Gastroesophageal sphincter (tissue), 4 donors: ENCODE data around the gene MAPK8. TPM values are rescaled to one million over a fixed set of nuclear protein-coding genes. Genes with fewer than 3 reads are reported as not detected.

Source experiments
- ATAC-seq: fragments of 150-250 bp; one replicate; pipeline ENCODE4 v1.9.1; 2016; ENCODE audit warnings: mild to moderate bottlenecking, moderate library complexity
- H3K27ac ChIP-seq, 4 donors: fragments of 200-600 bp; sonication (generic) in 3 of 4; 1 replicate in 3 of 4; 2 replicates in 1 of 4; pipeline ENCODE4 v1.5.1; 2016 to 2019
- H3K27me3 ChIP-seq: fragments of 200-600 bp; sonication (generic); one replicate; pipeline ENCODE4 v1.5.1; 2019
- H3K36me3 ChIP-seq, 2 donors: fragments of 200-600 bp; sonication (generic); one replicate each; pipeline ENCODE4 v1.5.1; 2019; ENCODE audit warnings: control low read depth in 1 of 2
- H3K4me1 ChIP-seq, 3 donors: fragments of 200-600 bp; sonication (generic); 1 replicate in 2 of 3; 2 replicates in 1 of 3; pipeline ENCODE4 v1.5.1; 2016 to 2019; ENCODE audit warnings: control low read depth in 2 of 3
- H3K4me3 ChIP-seq, 2 donors: fragments of 200-600 bp; sonication (generic); one replicate each; pipeline ENCODE4 v1.5.1; 2019; ENCODE audit warnings: mild to moderate bottlenecking in 1 of 2, moderate library complexity in 1 of 2
- H3K9me3 ChIP-seq, 3 donors: fragments of 200-600 bp; sonication (generic); one replicate each; pipeline ENCODE4 v1.5.1; 2017 to 2019; ENCODE audit warnings: control low read depth in 2 of 3
- CTCF ChIP-seq, 4 experiments: fragments of 200-600 bp in 2 of 4; fragments of 450-650 bp in 2 of 4; sonication (generic) in 1 of 4; IDR thresholded peaks; one replicate each; pipeline ENCODE4 v1.5.1; 2017 to 2019; ENCODE audit warnings: antibody characterized with exemption in 4 of 4, mild to moderate bottlenecking in 2 of 4, moderate library complexity in 2 of 4
- EP300 ChIP-seq: sonication (generic); formaldehyde crosslinking; IDR thresholded peaks from one replicate; pipeline ENCODE4 v1.6.1; 2017; ENCODE audit warnings: antibody characterized with exemption, mild to moderate bottlenecking
- POLR2A ChIP-seq, 2 donors: fragments of 450-650 bp; IDR thresholded peaks; one replicate each; pipeline ENCODE4 v1.6.1; 2017; ENCODE audit warnings: antibody characterized with exemption in 2 of 2, mild to moderate bottlenecking in 2 of 2, moderate library complexity in 1 of 2
- POLR2AphosphoS5 ChIP-seq: sonication (generic); formaldehyde crosslinking; IDR thresholded peaks from one replicate; pipeline ENCODE4 v1.6.1; 2017; ENCODE audit warnings: antibody characterized with exemption
- WGBS, 2 donors: methylation state at CpG; one replicate each; pipeline ENCODE4 v1.1.5; 2018; ENCODE audit warnings: low coverage in 1 of 2; 5-methylcytosine and 5-hydroxymethylcytosine counted together
- total RNA-seq, 4 donors: library from RNA; depleted of rRNA; stranded (reverse); fragments of >200 nt; gene quantifications; one replicate each; pipeline ENCODE4 v1.1.0, GENCODE V29; 2016

Gene MAPK8
- total RNA-seq, 4 donors from 2014 or later = 35.6 to 63.7 (median 40.7) TPM

GRCh38 chr10:48331436-48331835 lies 25.0 kb downstream of the MAPK8 start:
- no peak overlapping the region for H3K4me3 ChIP-seq
- ATAC-seq = no peak
- no peak for TF ChIP-seq CTCF (IDR thresholded peaks at IDR 0.05)
- TF ChIP-seq POLR2A (IDR thresholded peaks at IDR 0.05) = no peak
- TF ChIP-seq POLR2AphosphoS5 = no peak
- TF ChIP-seq EP300 = no peak
- H3K27me3 ChIP-seq = no peaks in the 10 kb centered on the region
- peaks cover 0 to 9% of the 10 kb centered on the region in 2 donors for H3K36me3 ChIP-seq
- H3K27ac ChIP-seq = no peak overlapping the region
- peaks cover 0 to 4% (median 0%) of the 10 kb centered on the region in 3 donors for H3K4me1 ChIP-seq
- no CpG with 5 or more reads among the region's 1 CpG for WGBS, 2 donors
- peaks cover 0 to 8% (median 0%) of the 10 kb centered on the region in 3 donors for H3K9me3 ChIP-seq

- 94% methylated on average over 4 of the region's 5 CpGs for WGBS, 2 donors
- H3K27ac ChIP-seq = no peak overlapping the region
- peaks cover 0 to 9% of the 10 kb centered on the region in 2 donors for H3K36me3 ChIP-seq
- peaks cover 0 to 4% (median 0%) of the 10 kb centered on the region in 3 donors for H3K4me1 ChIP-seq
- H3K9me3 ChIP-seq = peaks cover 0 to 8% (median 0%) of the 10 kb centered on the region in 3 donors
- no peaks in the 10 kb centered on the region for H3K27me3 ChIP-seq
- TF ChIP-seq CTCF (IDR thresholded peaks at IDR 0.05) (no peak), POLR2AphosphoS5 (no peak), POLR2A (IDR thresholded peaks at IDR 0.05) (no peak), EP300 (no peak)
- no peak overlapping the region for H3K4me3 ChIP-seq
- ATAC-seq = no peak
Observed at GRCh38 chr10:48332166-48332870, 25.8 kb downstream of the MAPK8 start.

GRCh38 chr10:48332871-48333216 lies 26.4 kb downstream of the MAPK8 start:
- no peak overlapping the region for H3K4me3 ChIP-seq
- H3K4me1 ChIP-seq = peaks cover 0 to 4% (median 0%) of the 10 kb centered on the region in 3 donors
- TF ChIP-seq POLR2AphosphoS5 (no peak), POLR2A (IDR thresholded peaks at IDR 0.05) (no peak), EP300 (no peak), CTCF (IDR thresholded peaks at IDR 0.05) (no peak)
- peaks cover 0 to 8% (median 0%) of the 10 kb centered on the region in 3 donors for H3K9me3 ChIP-seq
- peaks cover 0 to 9% of the 10 kb centered on the region in 2 donors for H3K36me3 ChIP-seq
- ATAC-seq = no peak
- H3K27me3 ChIP-seq = no peaks in the 10 kb centered on the region
- WGBS, 2 donors = 100% methylated on average over 1 of the region's 1 CpG
- H3K27ac ChIP-seq = no peak overlapping the region

- no peaks in the 10 kb centered on the region for H3K27me3 ChIP-seq
- ATAC-seq = no peak
- no peak overlapping the region for H3K27ac ChIP-seq
- no peaks in the 10 kb centered on the region for H3K4me1 ChIP-seq
- TF ChIP-seq EP300 = no peak
- TF ChIP-seq POLR2AphosphoS5 = no peak
- no peak for TF ChIP-seq CTCF (IDR thresholded peaks at IDR 0.05)
- no peak for TF ChIP-seq POLR2A (IDR thresholded peaks at IDR 0.05)
- no CpG with 5 or more reads among the region's 6 CpGs for WGBS, 2 donors
- H3K9me3 ChIP-seq = peaks cover 0 to 8% (median 0%) of the 10 kb centered on the region in 3 donors
- H3K36me3 ChIP-seq = peaks cover 0 to 9% of the 10 kb centered on the region in 2 donors
- H3K4me3 ChIP-seq = no peak overlapping the region
Observed at GRCh38 chr10:48333856-48334255, 27.4 kb downstream of the MAPK8 start.

- TF ChIP-seq EP300 (no peak), CTCF (IDR thresholded peaks at IDR 0.05) (no peak), POLR2AphosphoS5 (no peak), POLR2A (IDR thresholded peaks at IDR 0.05) (no peak)
- WGBS, 2 donors = 91 to 100% methylated on average over 2 of the region's 2 CpGs
- Histone ChIP-seq H3K4me1 (no peaks in the 10 kb centered on the region), H3K36me3 (peaks cover 0 to 9% of the 10 kb centered on the region in 2 donors), H3K27ac (no peak overlapping the region), H3K4me3 (no peak overlapping the region), H3K9me3 (peaks cover 0 to 8% (median 0%) of the 10 kb centered on the region in 3 donors), H3K27me3 (no peaks in the 10 kb centered on the region)
- ATAC-seq = no peak
Observed at GRCh38 chr10:48335788-48336187, 29.3 kb downstream of the MAPK8 start.
